ENCODE results near the gene HELQ. TPM values are rescaled to one million over a fixed set of nuclear protein-coding genes. Genes with fewer than 3 reads are reported as not detected.

HELQ gene
- total and polyA plus RNA-seq, 2 of the 13 experiments (the other 11 are each of a cell fraction or from before 2014, with no cell fraction given) = 6.6 to 10.8 TPM

GRCh38 chr4:83484500-83485461, 29.2 kb upstream of the HELQ start, which contains the start of gene ABRAXAS1 (continued):
- TF ChIP-seq ZNF256 (CRISPR knock-in tag; conservative IDR thresholded peaks at IDR 0.05) (no peak), RCOR2 (CRISPR knock-in tag; IDR thresholded peaks at IDR 0.05) (no peak), KLF16 (CRISPR knock-in tag; IDR thresholded peaks at IDR 0.05) (peak in 1 of 2 experiments; percentile 53; a peak in 2 of 4 replicates), REXO4 (CRISPR knock-in tag; IDR thresholded peaks at IDR 0.05; ENCODE audit: borderline replicate concordance) (0 out of 2 replicates have a peak, but pooled peaks have one; percentile 66), KLF9 (CRISPR knock-in tag; IDR thresholded peaks at IDR 0.05; ENCODE audit: low read depth) (no peak), SIX1 (CRISPR knock-in tag; IDR thresholded peaks at IDR 0.05; ENCODE audit: borderline replicate concordance) (no peak), MTA1 (CRISPR knock-in tag; IDR thresholded peaks at IDR 0.05; ENCODE audit: borderline replicate concordance) (peak; percentile 75; the same call in 1 of the 2 replicates), TFAP4 (IDR thresholded peaks at IDR 0.05; ENCODE audit: borderline replicate concordance, low read depth) (no peak), NFKB2 (CRISPR knock-in tag; IDR thresholded peaks at IDR 0.05; ENCODE audit: borderline replicate concordance) (peak; percentile 95), PPARG (CRISPR knock-in tag; conservative IDR thresholded peaks at IDR 0.05) (0 out of 2 replicates have a peak, but pooled peaks have one; percentile 14), SYNCRIP (IDR thresholded peaks at IDR 0.05; ENCODE audit: insufficient read depth, low read depth, low read length) (no peak), ZFP36L2 (CRISPR knock-in tag; IDR thresholded peaks at IDR 0.05) (no peak), ZNF644 (CRISPR knock-in tag; IDR thresholded peaks at IDR 0.05; ENCODE audit: low read depth) (no peak), SP4 (CRISPR knock-in tag; IDR thresholded peaks at IDR 0.05) (peak; percentile 87; the same call in 1 of the 2 replicates), ZBTB39 (CRISPR knock-in tag; IDR thresholded peaks at IDR 0.05) (peak; percentile 77; the same call in 1 of the 2 replicates), FOXJ3 (CRISPR knock-in tag; IDR thresholded peaks at IDR 0.05; ENCODE audit: borderline replicate concordance) (no peak), CC2D1A (CRISPR knock-in tag; IDR thresholded peaks at IDR 0.05) (no peak), ZNF510 (CRISPR knock-in tag; IDR thresholded peaks at IDR 0.05; ENCODE audit: low read depth) (0 out of 2 replicates have a peak, but pooled peaks have one; percentile 31), ARHGAP35 (CRISPR knock-in tag; IDR thresholded peaks at IDR 0.05; ENCODE audit: borderline replicate concordance) (peak; percentile 86; the same call in 1 of the 2 replicates), ZBTB3 (CRISPR knock-in tag; IDR thresholded peaks at IDR 0.05; ENCODE audit: borderline replicate concordance, low read depth) (no peak), KMT2A (CRISPR knock-in tag; IDR thresholded peaks at IDR 0.05) (peak; percentile 92), KAT8 (CRISPR knock-in tag; IDR thresholded peaks at IDR 0.05) (peak; percentile 1; the same call in 1 of the 2 replicates), HNRNPL (IDR thresholded peaks at IDR 0.05; ENCODE audit: low read depth, low read length) (no peak)
- TF ChIP-seq, protein P1, sequence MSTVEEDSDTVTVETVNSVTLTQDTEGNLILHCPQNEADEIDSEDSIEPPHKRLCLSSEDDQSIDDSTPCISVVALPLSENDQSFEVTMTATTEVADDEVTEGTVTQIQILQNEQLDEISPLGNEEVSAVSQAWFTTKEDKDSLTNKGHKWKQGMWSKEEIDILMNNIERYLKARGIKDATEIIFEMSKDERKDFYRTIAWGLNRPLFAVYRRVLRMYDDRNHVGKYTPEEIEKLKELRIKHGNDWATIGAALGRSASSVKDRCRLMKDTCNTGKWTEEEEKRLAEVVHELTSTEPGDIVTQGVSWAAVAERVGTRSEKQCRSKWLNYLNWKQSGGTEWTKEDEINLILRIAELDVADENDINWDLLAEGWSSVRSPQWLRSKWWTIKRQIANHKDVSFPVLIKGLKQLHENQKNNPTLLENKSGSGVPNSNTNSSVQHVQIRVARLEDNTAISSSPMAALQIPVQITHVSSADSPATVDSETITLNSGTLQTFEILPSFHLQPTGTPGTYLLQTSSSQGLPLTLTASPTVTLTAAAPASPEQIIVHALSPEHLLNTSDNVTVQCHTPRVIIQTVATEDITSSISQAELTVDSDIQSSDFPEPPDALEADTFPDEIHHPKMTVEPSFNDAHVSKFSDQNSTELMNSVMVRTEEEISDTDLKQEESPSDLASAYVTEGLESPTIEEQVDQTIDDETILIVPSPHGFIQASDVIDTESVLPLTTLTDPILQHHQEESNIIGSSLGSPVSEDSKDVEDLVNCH (CRISPR knock-in tag; IDR thresholded peaks at IDR 0.05) = no peak
